ENCODE results near the gene PTGES. TPM values are rescaled to one million over a fixed set of nuclear protein-coding genes. Genes with fewer than 3 reads are reported as not detected.

The PTGES gene
- total RNA-seq, 3 donors from 2014 or later (not counting 1 experiment from before 2014, with no cell fraction given) = 0.28 to 0.47 (median 0.39) TPM

DNA sequence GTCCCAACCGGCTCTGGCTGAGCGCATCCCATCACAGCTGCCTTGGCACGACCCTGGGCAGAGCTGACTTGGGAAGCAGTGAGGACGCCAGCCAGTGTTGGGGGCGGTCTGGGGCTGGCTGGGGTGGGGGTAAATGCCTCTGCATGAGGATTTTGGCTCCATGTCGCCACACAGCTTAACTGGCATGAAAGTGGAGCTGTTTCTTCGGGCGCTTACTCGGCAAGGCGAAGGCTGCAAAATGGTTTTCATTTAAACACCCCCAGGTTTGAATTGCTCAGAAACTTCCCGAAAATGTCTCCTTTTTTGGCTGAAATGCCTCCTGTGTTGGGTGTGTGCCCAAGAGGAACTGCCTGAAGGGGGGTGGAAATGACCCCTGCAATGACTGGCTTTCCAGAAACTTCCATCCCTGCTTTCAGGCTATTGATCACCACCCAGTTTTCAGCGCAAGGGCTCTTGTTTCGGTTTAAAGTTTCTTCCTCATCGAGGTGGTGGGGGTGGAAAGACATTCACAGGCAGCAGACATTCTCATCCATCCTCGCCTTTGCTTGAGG lies 38.3 kb downstream of the PTGES start:
- no peaks in the 10 kb centered on the region for H3K9me3 ChIP-seq (ENCODE audit: control insufficient read depth, insufficient read depth, low read length)
- H3K4me3 Mint-ChIP-seq = no peak overlapping the region
- no peak overlapping the region for H3K27ac Mint-ChIP-seq
- H3K36me3 ChIP-seq (ENCODE audit: control insufficient read depth, insufficient read depth, low read length) = no peaks in the 10 kb centered on the region
- H3K4me1 Mint-ChIP-seq = no peaks in the 10 kb centered on the region
- no peaks in the 10 kb centered on the region for H3K36me3 Mint-ChIP-seq
- peaks cover 6% of the 10 kb centered on the region for H3K27me3 ChIP-seq (ENCODE audit: control insufficient read depth, insufficient read depth, low read length)
- intact Hi-C loops (cut with micrococcal nuclease) = no loop called here
- no peak for DNase-seq
- no peak for TF ChIP-seq CTCF (IDR thresholded peaks at IDR 0.05)
- ATAC-seq = no peak
- no peak overlapping the region for H3K4me3 ChIP-seq (ENCODE audit: low read length)
- no peak overlapping the region for H3K27ac ChIP-seq (ENCODE audit: low read length)
- WGBS (ENCODE audit: insufficient coverage) = 74% methylated on average over 12 of the region's 15 CpGs
- peaks cover 0 to 9% of the 10 kb centered on the region in 2 donors for H3K27me3 Mint-ChIP-seq (ENCODE audit: low read depth in 2 of 2)
- no peaks in the 10 kb centered on the region for H3K9me3 Mint-ChIP-seq
- peaks cover 20% of the 10 kb centered on the region for H3K4me1 ChIP-seq (ENCODE audit: control insufficient read depth, insufficient read depth, low read length)

DNA sequence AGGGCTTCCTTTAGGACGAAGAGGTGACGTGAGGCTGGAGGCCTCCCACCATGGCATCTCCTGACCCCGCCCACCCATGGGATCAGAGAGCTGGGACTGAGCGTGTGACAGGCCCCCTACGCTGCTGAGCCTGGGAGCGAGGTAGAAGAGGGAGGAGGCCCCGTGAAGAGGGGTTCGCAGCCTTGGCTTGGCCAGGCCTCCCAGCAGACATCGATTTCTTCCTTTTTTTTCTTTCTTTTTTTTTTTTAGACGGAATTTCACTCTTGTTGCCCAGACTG lies 39.5 kb downstream of the PTGES start:
- H3K27me3 Mint-ChIP-seq (ENCODE audit: low read depth in 2 of 2) = peaks cover 0 to 9% of the 10 kb centered on the region in 2 donors
- Histone ChIP-seq H3K27me3 (ENCODE audit: control insufficient read depth, insufficient read depth, low read length) (peaks cover 6% of the 10 kb centered on the region), H3K4me1 (ENCODE audit: control insufficient read depth, insufficient read depth, low read length) (peaks cover 20% of the 10 kb centered on the region), H3K36me3 (ENCODE audit: control insufficient read depth, insufficient read depth, low read length) (no peaks in the 10 kb centered on the region), H3K27ac (ENCODE audit: low read length) (no peak overlapping the region), H3K4me3 (ENCODE audit: low read length) (no peak overlapping the region), H3K9me3 (ENCODE audit: control insufficient read depth, insufficient read depth, low read length) (no peaks in the 10 kb centered on the region)
- no peaks in the 10 kb centered on the region for H3K4me1 Mint-ChIP-seq
- no peaks in the 10 kb centered on the region for H3K36me3 Mint-ChIP-seq
- intact Hi-C loops (cut with micrococcal nuclease) = no loop called here
- H3K27ac Mint-ChIP-seq = no peak overlapping the region
- ATAC-seq = no peak
- no peak for TF ChIP-seq CTCF (IDR thresholded peaks at IDR 0.05)
- no peak for DNase-seq
- H3K4me3 Mint-ChIP-seq = no peak overlapping the region
- no peaks in the 10 kb centered on the region for H3K9me3 Mint-ChIP-seq
- 86% methylated on average over 10 of the region's 10 CpGs for WGBS (ENCODE audit: insufficient coverage)

GRCh38 chr9:129712634-129713401 lies 40.0 kb downstream of the PTGES start:
- 39% methylated on average over 26 of the region's 26 CpGs for WGBS (ENCODE audit: insufficient coverage)
- ATAC-seq (no peak), DNase-seq (peak in 1 of 2 donors; percentile 16)
- H3K36me3 Mint-ChIP-seq = no peaks in the 10 kb centered on the region
- H3K9me3 Mint-ChIP-seq = no peaks in the 10 kb centered on the region
- H3K4me3 Mint-ChIP-seq = no peak overlapping the region
- H3K27ac Mint-ChIP-seq = no peak overlapping the region
- H3K9me3 ChIP-seq (ENCODE audit: control insufficient read depth, insufficient read depth, low read length) = no peaks in the 10 kb centered on the region
- no peaks in the 10 kb centered on the region for H3K36me3 ChIP-seq (ENCODE audit: control insufficient read depth, insufficient read depth, low read length)
- H3K27me3 Mint-ChIP-seq (ENCODE audit: low read depth in 2 of 2) = peaks cover 0 to 9% of the 10 kb centered on the region in 2 donors
- H3K4me1 ChIP-seq (ENCODE audit: control insufficient read depth, insufficient read depth, low read length) = peaks cover 20% of the 10 kb centered on the region
- no peak overlapping the region for H3K27ac ChIP-seq (ENCODE audit: low read length)
- intact Hi-C loops (cut with micrococcal nuclease) = no loop called here
- H3K4me1 Mint-ChIP-seq = no peaks in the 10 kb centered on the region
- no peak overlapping the region for H3K4me3 ChIP-seq (ENCODE audit: low read length)
- no peak for TF ChIP-seq CTCF (IDR thresholded peaks at IDR 0.05)
- peaks cover 6% of the 10 kb centered on the region for H3K27me3 ChIP-seq (ENCODE audit: control insufficient read depth, insufficient read depth, low read length)

- peaks cover 20% of the 10 kb centered on the region for H3K4me1 ChIP-seq (ENCODE audit: control insufficient read depth, insufficient read depth, low read length)
- DNase-seq (no peak), ATAC-seq (no peak)
- no peak for TF ChIP-seq CTCF (IDR thresholded peaks at IDR 0.05)
- H3K27me3 ChIP-seq (ENCODE audit: control insufficient read depth, insufficient read depth, low read length) = peaks cover 6% of the 10 kb centered on the region
- Mint-ChIP-seq H3K4me3 (no peak overlapping the region), H3K4me1 (no peaks in the 10 kb centered on the region), H3K9me3 (no peaks in the 10 kb centered on the region), H3K27ac (no peak overlapping the region), H3K27me3 (ENCODE audit: low read depth in 2 of 2) (peaks cover 0 to 7% of the 10 kb centered on the region in 2 donors), H3K36me3 (no peaks in the 10 kb centered on the region)
- H3K9me3 ChIP-seq (ENCODE audit: control insufficient read depth, insufficient read depth, low read length) = no peaks in the 10 kb centered on the region
- WGBS (ENCODE audit: insufficient coverage) = 93% methylated on average over 3 of the region's 3 CpGs
- no peak overlapping the region for H3K4me3 ChIP-seq (ENCODE audit: low read length)
- no peak overlapping the region for H3K27ac ChIP-seq (ENCODE audit: low read length)
- intact Hi-C loops (cut with micrococcal nuclease) = no loop called here
- no peaks in the 10 kb centered on the region for H3K36me3 ChIP-seq (ENCODE audit: control insufficient read depth, insufficient read depth, low read length)
These were observed 42.7 kb downstream of the PTGES start for GRCh38 chr9:129710169-129710453.

All from natural killer cell (primary cell).